ENCODE results near the gene WARS2.
"Not testable (repeated sequence)": the region's sequence is repeated elsewhere in the genome, so short reads cannot be mapped to it uniquely, and the experiment has no call there.

The WARS2 gene

GRCh38 chr1:119140177-119141019 is at the start of gene WARS2:
Gene WARS2 (minus strand): TSS chr1:119140653. CDS start chr1:119140644, 9 bp downstream.
- DNase-seq (ENCODE audit: low spot score) = peak; percentile 98

DNA sequence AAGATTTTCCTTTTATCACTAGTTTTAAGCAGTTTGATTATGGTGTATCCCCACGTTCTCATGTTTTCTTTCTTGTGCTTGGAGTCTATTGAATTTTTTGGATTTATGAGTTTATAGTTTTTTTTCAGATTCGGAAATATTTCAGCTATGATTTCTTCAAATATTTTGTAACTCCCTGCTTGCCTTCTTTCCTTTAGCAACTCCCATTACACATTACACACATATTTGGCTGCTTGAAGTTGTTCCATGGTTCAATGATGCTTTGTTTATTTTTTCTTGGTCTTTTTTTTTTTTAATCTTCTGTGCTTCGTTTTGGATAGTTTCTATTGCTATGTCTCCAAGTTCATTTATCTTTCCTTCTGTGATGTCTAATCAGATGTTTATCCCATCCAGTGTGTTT is 48.5 kb upstream of the WARS2 start:
- DNase-seq (ENCODE audit: low spot score) = no peak

- no peak for DNase-seq (ENCODE audit: low spot score)
These were observed 47.0 kb upstream of the WARS2 start for GRCh38 chr1:119187416-119187815.

DNA sequence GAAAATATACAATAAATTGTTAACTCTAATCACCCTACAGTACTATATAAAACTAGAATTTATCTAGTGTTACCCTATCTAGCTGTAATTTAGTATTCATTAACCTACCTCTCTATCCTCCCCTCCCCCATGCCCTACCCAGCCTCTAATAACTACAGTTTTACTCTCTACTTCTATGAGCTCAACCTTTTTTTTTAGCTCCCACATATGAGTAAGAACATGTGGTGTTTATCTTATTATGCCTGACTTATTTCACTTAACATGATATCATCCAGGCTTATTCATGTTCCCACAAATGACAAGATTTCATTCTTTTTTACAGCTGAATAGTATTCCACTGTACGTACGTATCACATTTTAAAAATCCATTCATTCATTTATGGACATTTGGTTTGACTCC is 46.0 kb upstream of the WARS2 start:
- no peak for DNase-seq (ENCODE audit: low spot score)

DNA sequence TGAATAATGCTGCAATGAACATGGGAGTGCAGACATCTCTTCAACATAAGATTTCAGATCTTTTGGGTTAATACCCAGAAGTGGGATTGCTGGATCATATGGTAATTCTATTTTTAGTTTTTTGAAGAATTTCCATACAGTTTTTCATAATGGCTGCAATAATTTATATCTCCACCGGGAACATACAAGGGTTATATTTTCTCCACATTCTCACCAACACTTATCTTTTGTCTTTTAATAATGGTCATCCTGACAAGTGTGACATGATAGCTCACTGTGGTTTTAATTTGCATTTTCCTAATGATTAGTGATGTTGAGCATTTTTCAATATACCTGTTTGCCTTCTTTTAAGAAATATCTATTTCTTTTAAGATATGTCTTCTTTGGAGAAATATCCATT is 44.5 kb upstream of the WARS2 start:
- no peak for DNase-seq (ENCODE audit: low spot score)

GRCh38 chr1:119181218-119181617 is 40.8 kb upstream of the WARS2 start:
- no peak for DNase-seq (ENCODE audit: low spot score)

DNA sequence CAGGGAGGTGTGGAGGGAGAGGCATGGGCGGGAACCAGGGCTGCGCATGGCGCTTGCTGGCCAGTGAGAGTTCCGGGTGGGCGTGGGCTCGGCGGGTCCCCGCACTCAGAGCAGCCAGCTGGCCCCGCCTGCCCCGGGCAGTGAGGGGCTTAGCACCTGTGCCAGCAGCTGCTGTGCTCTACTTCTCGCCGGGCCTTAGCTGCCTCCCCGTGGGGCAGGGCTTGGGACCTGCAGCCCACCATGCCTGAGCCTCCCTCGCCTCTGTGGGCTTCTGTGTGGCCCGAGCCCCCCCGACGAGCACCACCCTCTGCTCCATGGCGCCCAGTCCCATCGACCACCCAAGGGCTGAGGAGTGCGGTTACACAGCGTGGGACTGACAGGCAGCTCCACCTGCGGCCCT is 38.6 kb upstream of the WARS2 start:
- DNase-seq (ENCODE audit: low spot score) = no peak

GRCh38 chr1:119172927-119173326 is 32.5 kb upstream of the WARS2 start:
- DNase-seq (ENCODE audit: low spot score) = not testable (repeated sequence)

DNA sequence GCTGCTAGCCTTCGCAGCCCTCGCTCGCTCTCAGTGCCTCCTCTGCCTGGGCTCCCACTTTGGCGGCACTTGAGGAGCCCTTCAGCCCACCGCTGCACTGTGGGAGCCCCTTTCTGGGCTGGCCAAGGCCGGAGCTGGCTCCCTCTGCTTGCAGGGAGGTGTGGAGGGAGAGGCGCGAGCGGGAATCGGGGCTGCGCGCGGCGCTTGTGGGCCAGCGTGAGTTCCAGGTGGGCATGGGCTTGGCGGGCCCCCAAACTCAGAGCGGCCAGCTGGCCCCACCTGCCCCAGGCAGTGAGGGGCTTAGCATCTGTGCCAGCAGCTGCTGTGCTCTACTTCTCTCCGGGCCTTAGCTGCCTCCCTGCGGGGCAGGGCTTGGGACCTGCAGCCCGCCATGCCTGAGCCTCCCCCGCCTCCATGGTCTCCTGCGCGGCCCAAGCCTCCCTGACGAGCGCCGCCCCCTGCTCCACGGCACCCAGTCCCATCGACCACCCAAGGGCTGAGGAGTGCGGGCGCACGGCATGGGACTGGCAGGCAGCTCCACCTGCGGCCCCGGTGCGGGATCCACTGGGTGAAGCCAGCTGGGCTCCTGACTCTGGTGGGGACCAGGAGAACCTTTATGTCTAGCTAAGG is 31.0 kb upstream of the WARS2 start:
- not testable (repeated sequence) for DNase-seq (ENCODE audit: low spot score)

DNA sequence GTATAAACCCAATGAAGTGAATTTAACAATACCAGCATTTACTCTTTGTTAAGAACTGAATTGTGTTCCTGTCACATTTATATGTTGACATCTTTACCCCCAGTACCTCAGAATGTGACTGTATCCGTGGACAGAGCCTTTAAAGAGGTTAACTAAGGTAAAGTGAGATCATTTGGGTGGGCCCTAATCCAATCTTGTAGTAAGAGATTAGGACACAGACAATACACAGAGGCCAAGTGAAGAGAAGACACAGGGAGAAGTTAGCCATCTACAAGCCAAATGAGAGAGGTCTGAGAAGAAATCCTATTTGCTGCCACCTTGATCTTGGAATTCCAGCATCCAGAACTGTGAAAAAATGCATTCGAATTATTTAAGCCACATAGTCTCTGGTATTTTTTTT is 22.9 kb upstream of the WARS2 start:
- DNase-seq (ENCODE audit: low spot score) = no peak

- DNase-seq (ENCODE audit: low spot score) = no peak
These were observed 20.4 kb upstream of the WARS2 start for GRCh38 chr1:119160866-119161265.

- no peak for DNase-seq (ENCODE audit: low spot score)
These were observed 20.0 kb upstream of the WARS2 start for GRCh38 chr1:119160409-119160808.

GRCh38 chr1:119159966-119160365 is 19.5 kb upstream of the WARS2 start:
- DNase-seq (ENCODE audit: low spot score) = peak; percentile 3

DNA sequence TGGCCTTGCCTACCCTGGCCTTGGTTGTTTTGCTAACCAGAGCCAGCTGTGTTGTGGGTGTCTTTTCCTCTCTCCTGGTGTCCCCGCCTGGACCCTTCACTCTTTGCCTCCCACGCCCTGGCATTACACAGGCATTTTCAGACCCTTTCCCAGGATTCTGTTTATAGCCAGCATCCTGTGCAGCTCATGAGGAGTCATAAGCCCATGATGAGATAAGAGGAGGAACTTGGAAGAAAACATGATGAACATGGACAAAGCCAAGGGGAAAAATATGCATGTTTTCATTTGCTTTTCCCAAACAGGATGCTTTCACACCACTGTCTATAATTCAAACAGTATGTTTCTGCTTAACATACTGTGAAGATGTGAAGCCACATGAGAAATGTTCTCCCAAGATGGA is 18.7 kb upstream of the WARS2 start:
- no peak for DNase-seq (ENCODE audit: low spot score)

DNA sequence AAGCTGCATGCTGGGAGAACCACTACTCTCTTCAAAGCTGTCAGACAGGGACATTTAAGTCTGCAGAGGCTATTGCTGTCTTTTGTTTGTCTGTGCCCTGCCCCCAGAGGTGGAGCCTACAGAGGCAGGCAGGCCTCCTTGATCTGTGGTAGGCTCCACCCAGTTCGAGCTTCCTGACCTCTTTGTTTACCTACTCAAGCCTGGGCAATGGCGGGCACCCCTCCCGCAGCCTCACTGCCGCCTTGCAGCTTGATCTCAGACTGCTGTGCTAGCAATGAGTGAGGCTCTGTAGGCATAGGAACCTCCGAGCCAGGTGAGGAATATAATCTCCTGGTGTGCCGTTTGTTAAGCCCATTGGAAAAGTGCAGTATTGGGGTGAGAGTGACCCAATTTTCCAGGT is 16.3 kb upstream of the WARS2 start:
- not testable (repeated sequence) for DNase-seq (ENCODE audit: low spot score)

GRCh38 chr1:119155069-119155468 is 14.6 kb upstream of the WARS2 start:
- DNase-seq (ENCODE audit: low spot score) = not testable (repeated sequence)

- DNase-seq (ENCODE audit: low spot score) = no peak
These were observed 9.7 kb upstream of the WARS2 start for GRCh38 chr1:119150150-119150549.

- peak; percentile 11 for DNase-seq (ENCODE audit: low spot score)
These were observed 7.2 kb upstream of the WARS2 start for GRCh38 chr1:119147661-119148090.

DNA sequence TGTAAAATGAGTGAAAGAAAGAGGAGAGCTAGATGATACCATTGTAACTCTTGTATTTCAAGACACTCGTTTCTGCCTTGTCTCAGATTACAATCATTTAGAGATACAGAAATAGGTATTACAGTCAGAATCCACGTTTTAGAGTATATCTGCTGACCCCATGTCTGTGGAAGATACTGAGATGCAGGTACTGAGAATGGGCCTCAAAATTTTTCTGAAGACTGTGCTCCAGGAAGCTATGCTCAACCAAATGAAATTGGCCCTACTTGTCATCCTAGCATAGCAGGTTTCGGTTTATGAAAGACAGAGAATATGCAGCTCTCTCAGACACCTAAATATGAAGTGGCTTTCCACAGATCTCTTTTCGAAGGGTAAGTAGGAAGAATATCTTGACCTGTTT is 6.0 kb upstream of the WARS2 start:
- no peak for DNase-seq (ENCODE audit: low spot score)

- no peak for DNase-seq (ENCODE audit: low spot score)
These were observed 4.4 kb upstream of the WARS2 start for GRCh38 chr1:119144813-119145212.

DNA sequence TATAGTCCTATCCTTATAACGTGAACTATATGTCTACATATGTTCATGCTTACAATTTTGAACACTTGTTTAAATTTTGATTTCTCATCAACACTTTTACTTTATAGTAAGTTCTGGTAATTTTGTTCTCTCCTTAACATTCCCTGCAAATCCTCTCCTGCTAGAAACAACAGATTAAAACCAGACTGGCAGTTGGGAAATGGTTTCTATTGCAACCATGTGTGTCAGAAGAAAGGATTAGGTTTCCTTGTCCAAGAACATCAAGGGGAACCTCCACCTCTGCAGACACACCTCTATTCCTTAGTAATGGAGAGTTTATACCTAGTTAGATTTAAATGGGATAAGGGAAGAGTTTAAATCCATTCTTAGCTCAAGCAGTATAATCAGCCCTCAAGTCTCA is 3.3 kb upstream of the WARS2 start:
- no peak for DNase-seq (ENCODE audit: low spot score)

DNA sequence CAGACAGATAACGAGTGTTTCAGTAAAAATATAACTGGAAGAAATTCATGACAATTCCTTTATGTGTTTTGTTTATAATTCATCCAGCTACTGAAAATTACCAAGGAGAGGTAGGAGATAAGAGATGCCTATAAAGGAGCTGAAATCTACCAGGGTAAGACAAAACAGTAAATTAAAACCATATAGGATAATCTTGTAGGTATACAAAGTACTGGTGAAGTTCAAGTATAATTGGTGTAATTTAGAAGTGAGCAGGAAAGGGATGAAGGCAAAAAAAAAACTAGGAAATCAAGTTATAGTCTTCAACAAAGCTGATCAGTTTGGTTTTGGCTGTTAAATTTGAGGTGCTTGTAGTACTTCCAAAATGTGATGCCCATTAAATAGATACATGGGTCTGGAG is 1.2 kb upstream of the WARS2 start:
- no peak for DNase-seq (ENCODE audit: low spot score)

DNA sequence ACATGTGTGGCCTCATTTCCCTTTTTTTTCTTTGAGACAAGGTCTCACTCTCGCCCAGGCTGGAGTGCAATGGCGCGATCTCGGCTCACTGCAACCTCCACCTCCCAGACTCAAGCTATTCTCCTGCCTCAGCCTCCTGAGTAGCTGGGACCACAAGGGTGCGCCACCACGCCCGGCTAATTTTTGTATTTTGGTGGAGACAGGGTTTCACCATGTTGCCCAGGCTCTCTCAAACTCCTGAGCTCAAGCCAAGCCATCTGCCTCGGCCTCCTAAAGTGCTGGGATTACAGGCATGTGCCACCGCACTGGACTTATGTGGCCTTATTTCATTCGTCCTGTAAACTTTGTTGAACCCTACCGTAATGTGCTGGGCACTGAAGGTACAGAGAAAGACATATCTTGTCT is 569 bp upstream of the WARS2 start:
- peak; percentile 8 for DNase-seq (ENCODE audit: low spot score)

- DNase-seq (ENCODE audit: low spot score) = no peak
These were observed 636 bp downstream of the WARS2 start for GRCh38 chr1:119139857-119140176.
